K562 treated with DMSO at 1 percent for 4 hours (cell line): ENCODE results near the gene HMX1. TPM values are rescaled to one million over a fixed set of nuclear protein-coding genes. Genes with fewer than 3 reads are reported as not detected.

Source experiments
- total RNA-seq: library from RNA; unstranded; fragments of 300-600 nt; gene quantifications from 2 replicates; pipeline ENCODE4 v1.2.3, GENCODE V29; 2022; ENCODE audit not compliant: insufficient read depth

Gene HMX1
- not detected in 2 replicates for total RNA-seq

DNA sequence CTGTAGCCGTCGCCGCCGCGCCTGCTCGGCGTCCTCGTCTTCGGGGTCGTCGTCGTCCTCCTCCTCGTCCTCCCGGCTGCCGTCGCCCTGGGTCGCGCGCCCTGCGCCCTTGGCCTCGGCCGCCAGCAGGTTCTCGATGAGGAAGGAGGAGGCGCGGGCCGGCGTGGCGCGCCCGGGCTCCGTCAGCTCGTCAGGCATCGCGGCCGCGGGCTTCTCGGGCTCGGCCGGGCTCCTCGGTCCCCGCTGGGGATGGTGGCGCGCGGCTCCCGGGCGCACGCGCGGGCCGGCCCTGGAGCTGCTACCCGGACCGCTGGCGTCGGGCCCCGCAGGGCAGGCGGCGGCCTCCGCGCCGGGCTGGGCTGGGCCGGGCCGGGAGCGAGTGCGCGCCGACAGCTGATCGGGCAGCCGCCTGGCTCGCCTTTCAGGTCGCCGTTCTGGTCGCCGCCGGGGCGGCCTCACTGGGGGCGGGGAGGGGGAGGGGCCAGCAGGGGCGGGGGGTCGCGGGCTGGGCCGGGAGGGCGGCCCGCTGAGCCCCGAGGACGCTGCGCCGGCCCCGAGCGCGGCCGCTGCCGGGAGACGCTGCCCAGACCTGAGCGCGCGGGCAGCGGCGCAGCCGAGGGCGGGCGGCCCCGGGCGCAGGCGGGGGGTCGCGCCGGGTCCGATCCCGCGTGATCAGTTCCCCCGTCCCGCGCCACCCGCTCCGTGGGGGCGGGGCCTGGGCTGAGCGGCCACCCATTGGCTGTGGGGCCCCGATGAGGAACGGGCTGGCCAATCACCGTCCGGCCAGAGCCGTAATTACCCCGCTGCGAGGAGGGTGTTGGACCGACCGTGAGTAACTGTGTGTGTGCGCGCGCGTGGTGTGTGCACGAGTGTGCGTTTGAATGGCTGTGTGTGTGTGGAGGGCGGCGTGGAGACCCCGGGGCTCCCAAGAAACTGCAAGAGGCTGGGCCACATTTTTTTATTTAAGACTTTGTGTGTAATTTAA lies at the start of gene HMX1:
Gene HMX1 (minus strand): TSS at position 423 of the 985 bp plus-strand sequence. CDS start 225 bp downstream, at position 198.

